Measurements from ENCODE around the gene NYAP1.
"Not testable (repeated sequence)": the region's sequence is repeated elsewhere in the genome, so short reads cannot be mapped to it uniquely, and the experiment has no call there.

Gene NYAP1

GRCh38 chr7:100483722-100484672 lies at the start of gene NYAP1:
NYAP1 (plus strand) TSS chr7:100483927; CDS start chr7:100485312, 1,385 bp downstream.
- peak within 1 kb of the TSS; percentile 61 for H3K4me3 ChIP-seq (ENCODE audit: low read depth, low read length)
- no peak for TF ChIP-seq CTCF (IDR thresholded peaks at IDR 0.05; ENCODE audit: low read depth, low read length)

DNA sequence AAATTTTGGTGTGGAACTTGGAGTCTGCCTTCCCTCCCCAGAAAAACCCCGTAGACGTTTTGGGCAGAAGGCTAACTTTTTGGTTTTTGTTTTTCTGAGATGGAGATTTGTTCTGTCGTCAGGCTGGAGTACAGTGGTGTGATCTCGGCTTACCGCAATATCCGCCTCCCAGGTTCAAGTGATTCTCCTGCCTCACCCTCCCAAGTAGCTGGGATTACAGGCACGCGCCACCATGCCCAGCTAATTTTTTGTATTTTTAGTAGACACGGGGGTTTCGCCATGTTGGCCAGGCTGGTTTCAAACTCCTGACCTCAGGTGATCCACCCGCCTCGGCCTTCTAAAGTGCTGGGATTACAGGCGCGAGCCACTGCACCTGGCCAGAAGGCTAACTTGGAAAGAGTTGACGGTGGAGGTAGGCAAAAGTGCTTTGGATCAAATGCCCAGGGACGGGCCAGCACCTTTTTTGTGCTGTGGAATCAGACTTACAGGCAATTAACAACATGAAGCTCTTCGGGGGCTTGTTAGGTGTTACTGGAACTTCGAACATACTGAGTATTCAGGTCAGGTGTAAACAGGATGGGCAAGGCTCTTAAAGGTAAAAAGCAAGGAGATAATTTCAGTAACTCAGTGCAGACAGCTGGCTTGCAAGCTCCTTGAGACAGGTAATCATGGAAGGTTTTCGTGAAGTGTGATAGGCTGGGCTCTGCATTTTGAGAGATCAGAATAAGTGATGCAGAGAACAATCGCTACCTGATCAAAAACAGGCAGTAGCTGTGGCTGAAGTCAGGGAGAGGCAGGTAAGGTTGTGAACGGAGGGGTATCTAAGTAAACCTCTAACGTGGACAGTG lies 49.2 kb upstream of the NYAP1 start:
- peak overlapping the region; percentile 80 for H3K4me3 ChIP-seq (ENCODE audit: low read depth, low read length)
- TF ChIP-seq CTCF (IDR thresholded peaks at IDR 0.05; ENCODE audit: low read depth, low read length): no peak

DNA sequence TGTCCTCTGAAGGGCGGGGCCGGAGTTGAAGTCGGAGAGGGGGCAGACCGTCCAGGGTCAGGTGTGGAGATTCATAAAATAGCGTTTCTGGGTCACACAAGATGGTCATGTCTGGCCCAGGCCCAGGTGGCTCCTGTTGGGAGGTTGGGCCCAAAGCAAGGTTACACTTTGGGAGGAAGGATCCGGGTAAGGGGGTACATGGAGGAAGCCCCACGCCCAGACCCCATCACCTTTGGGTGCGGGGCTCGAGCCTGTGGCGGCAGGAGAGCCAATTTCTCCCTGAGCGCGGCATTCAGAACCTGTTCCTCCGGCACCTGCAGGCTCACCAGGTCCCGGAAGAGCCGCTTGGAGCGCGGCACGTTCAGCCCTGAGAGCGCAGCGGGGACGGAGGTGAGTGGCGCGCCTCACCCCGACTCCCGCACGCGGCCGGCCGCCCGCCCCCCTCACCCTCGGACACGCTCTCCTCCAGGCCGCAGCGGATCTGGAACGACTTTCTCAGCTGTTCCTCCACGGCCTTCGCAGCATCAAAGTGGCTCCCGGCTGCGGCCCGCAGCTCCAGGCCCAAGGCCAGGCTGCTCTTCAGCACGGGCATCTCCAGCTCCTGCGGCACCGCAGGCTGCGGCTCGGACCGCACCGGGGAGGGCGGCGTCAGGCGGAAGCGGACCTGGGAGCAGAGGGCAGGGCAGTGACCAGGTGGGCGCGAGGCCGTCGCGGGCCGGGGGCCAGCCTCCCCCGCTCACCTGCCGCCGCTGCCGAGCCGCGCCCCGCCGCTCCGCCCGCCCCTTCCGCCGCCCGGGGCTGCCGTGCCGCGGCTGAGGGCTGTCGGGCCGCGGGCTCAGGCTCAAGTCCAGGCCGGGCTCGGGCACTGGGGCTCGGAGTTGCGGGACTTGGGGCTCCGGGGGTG lies 48.1 kb upstream of the NYAP1 start:
- H3K4me3 ChIP-seq (ENCODE audit: low read depth, low read length): peak overlapping the region; percentile 80
- no peak for TF ChIP-seq CTCF (IDR thresholded peaks at IDR 0.05; ENCODE audit: low read depth, low read length)

- TF ChIP-seq CTCF (IDR thresholded peaks at IDR 0.05; ENCODE audit: low read depth, low read length): no peak
- H3K4me3 ChIP-seq (ENCODE audit: low read depth, low read length): no peak overlapping the region
Observed at GRCh38 chr7:100437150-100438100, 46.3 kb upstream of the NYAP1 start.

- no peak for TF ChIP-seq CTCF (IDR thresholded peaks at IDR 0.05; ENCODE audit: low read depth, low read length)
- no peak overlapping the region for H3K4me3 ChIP-seq (ENCODE audit: low read depth, low read length)
Observed at GRCh38 chr7:100438172-100438571, 45.6 kb upstream of the NYAP1 start.

DNA sequence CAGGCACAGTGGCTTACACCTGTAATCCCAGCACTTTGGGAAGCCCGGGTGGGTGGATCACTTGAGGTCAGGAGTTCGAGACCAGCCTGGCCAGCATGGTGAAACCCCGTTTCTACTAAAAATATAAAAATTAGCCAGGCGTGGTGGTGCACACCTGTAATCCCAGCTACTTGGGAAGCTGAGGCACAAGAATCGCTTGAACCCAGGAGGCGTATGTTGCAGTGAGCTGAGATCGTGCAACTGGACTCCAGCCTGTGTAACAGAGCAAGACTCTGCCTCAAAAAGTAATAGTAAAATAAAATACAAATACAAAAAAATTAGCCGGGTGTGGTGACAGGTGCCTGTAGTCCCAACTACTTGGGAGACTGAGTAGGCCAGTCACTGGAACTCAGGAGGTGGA lies 45.0 kb upstream of the NYAP1 start:
- H3K4me3 ChIP-seq (ENCODE audit: low read depth, low read length): not testable (repeated sequence)

GRCh38 chr7:100439244-100439643 lies 44.5 kb upstream of the NYAP1 start:
- not testable (repeated sequence) for H3K4me3 ChIP-seq (ENCODE audit: low read depth, low read length)
